ENCODE data around the gene PRSS53.

Gene PRSS53

DNA sequence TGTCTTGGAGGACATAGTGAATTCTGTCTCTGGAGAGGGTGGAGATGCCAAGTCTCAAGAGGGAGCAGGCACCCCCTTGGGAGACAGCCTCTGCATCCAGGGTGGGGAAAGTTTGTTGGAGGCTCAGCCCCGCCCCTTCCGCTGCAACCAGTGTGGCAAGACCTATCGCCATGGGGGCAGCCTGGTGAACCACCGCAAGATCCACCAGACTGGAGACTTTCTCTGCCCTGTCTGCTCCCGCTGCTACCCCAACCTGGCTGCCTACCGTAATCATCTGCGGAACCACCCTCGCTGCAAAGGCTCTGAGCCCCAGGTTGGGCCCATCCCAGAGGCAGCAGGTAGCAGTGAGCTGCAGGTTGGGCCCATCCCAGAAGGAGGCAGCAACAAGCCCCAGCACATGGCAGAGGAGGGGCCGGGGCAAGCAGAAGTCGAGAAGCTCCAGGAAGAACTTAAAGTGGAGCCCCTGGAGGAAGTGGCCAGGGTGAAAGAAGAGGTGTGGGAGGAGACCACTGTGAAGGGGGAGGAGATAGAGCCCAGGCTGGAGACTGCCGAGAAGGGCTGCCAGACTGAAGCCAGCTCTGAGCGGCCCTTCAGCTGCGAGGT is 9.3 kb downstream of the PRSS53 start:
- Histone ChIP-seq H3K27me3 (ENCODE audit: insufficient read depth, low read length, poor library complexity) (no peaks in the 10 kb centered on the region), H3K9ac (ENCODE audit: low read length) (no peak overlapping the region), H3K79me2 (ENCODE audit: control insufficient read depth, insufficient read depth, low read length) (peaks cover 6% of the 10 kb centered on the region), H2BK120ac (ENCODE audit: low read depth, low read length) (no peak overlapping the region), H3K56ac (ENCODE audit: low read length) (no peak overlapping the region), H4K8ac (ENCODE audit: low read depth, low read length) (no peak overlapping the region), H2AK5ac (ENCODE audit: low read length) (no peak overlapping the region), H3K4me2 (ENCODE audit: low read length) (no peak overlapping the region), H3K79me1 (ENCODE audit: low read length) (peaks cover 14% of the 10 kb centered on the region), H3K27ac (ENCODE audit: low read depth, low read length) (no peak overlapping the region), H2BK5ac (ENCODE audit: low read length) (no peak overlapping the region), H2BK15ac (replicated peaks; ENCODE audit: low read depth) (no peak overlapping the region), H4K5ac (ENCODE audit: low read length) (no peak overlapping the region), H3K4me1 (ENCODE audit: control insufficient read depth, low read depth, low read length) (no peaks in the 10 kb centered on the region), H3K4me3 (ENCODE audit: low read length) (no peak overlapping the region), H3K36me3 (ENCODE audit: control insufficient read depth, insufficient read depth, low read length) (no peaks in the 10 kb centered on the region), H3K4ac (ENCODE audit: low read depth, low read length) (no peak overlapping the region), H3K18ac (ENCODE audit: low read length) (no peak overlapping the region), H3K23ac (ENCODE audit: low read length) (no peak overlapping the region)
- no CpG with 5 or more reads among the region's 13 CpGs for WGBS (ENCODE audit: extremely low coverage, insufficient coverage, low lambda C conversion rate)
- no peak for DNase-seq

DNA sequence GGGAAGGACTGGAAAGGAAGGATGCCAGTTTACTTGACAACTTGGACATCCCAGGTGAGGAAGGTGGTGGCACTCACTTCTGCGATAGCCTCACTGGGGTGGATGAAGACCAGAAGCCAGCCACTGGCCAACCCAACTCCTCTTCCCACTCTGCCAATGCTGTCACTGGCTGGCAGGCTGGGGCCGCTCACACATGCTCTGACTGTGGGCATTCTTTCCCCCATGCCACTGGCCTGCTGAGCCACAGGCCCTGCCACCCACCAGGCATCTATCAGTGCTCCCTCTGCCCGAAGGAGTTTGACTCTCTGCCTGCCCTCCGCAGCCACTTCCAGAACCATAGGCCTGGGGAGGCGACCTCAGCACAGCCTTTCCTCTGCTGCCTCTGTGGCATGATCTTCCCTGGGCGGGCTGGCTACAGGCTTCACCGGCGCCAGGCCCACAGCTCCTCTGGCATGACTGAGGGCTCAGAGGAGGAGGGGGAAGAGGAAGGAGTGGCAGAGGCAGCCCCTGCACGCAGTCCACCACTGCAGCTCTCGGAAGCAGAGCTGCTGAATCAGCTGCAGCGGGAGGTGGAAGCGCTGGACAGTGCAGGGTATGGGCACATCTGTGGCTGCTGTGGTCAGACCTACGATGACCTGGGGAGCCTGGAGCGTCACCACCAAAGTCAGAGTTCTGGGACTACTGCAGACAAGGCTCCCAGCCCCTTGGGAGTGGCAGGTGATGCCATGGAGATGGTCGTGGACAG is 10.0 kb downstream of the PRSS53 start:
- H2AK5ac ChIP-seq (ENCODE audit: low read length): no peak overlapping the region
- no peak overlapping the region for H2BK5ac ChIP-seq (ENCODE audit: low read length)
- H3K4ac ChIP-seq (ENCODE audit: low read depth, low read length): no peak overlapping the region
- no peak overlapping the region for H3K56ac ChIP-seq (ENCODE audit: low read length)
- H3K4me3 ChIP-seq (ENCODE audit: low read length): no peak overlapping the region
- no peaks in the 10 kb centered on the region for H3K36me3 ChIP-seq (ENCODE audit: control insufficient read depth, insufficient read depth, low read length)
- WGBS (ENCODE audit: extremely low coverage, insufficient coverage, low lambda C conversion rate): no CpG with 5 or more reads among the region's 15 CpGs
- no peaks in the 10 kb centered on the region for H3K4me1 ChIP-seq (ENCODE audit: control insufficient read depth, low read depth, low read length)
- H4K8ac ChIP-seq (ENCODE audit: low read depth, low read length): no peak overlapping the region
- H3K79me2 ChIP-seq (ENCODE audit: control insufficient read depth, insufficient read depth, low read length): peaks cover 6% of the 10 kb centered on the region
- H3K4me2 ChIP-seq (ENCODE audit: low read length): no peak overlapping the region
- peaks cover 14% of the 10 kb centered on the region for H3K79me1 ChIP-seq (ENCODE audit: low read length)
- no peak overlapping the region for H3K23ac ChIP-seq (ENCODE audit: low read length)
- H3K27me3 ChIP-seq (ENCODE audit: insufficient read depth, low read length, poor library complexity): no peaks in the 10 kb centered on the region
- H4K5ac ChIP-seq (ENCODE audit: low read length): no peak overlapping the region
- H3K9ac ChIP-seq (ENCODE audit: low read length): no peak overlapping the region
- H3K27ac ChIP-seq (ENCODE audit: low read depth, low read length): no peak overlapping the region
- no peak overlapping the region for H2BK15ac ChIP-seq (replicated peaks; ENCODE audit: low read depth)
- no peak for DNase-seq
- H3K18ac ChIP-seq (ENCODE audit: low read length): no peak overlapping the region
- H2BK120ac ChIP-seq (ENCODE audit: low read depth, low read length): no peak overlapping the region

GRCh38 chr16:31077592-31078396 is 10.9 kb downstream of the PRSS53 start:
- peaks cover 9% of the 10 kb centered on the region for H3K79me2 ChIP-seq (ENCODE audit: control insufficient read depth, insufficient read depth, low read length)
- no peaks in the 10 kb centered on the region for H3K36me3 ChIP-seq (ENCODE audit: control insufficient read depth, insufficient read depth, low read length)
- no peak overlapping the region for H4K5ac ChIP-seq (ENCODE audit: low read length)
- no peak overlapping the region for H2BK15ac ChIP-seq (replicated peaks; ENCODE audit: low read depth)
- H3K27me3 ChIP-seq (ENCODE audit: insufficient read depth, low read length, poor library complexity): no peaks in the 10 kb centered on the region
- no peak overlapping the region for H2BK5ac ChIP-seq (ENCODE audit: low read length)
- H3K79me1 ChIP-seq (ENCODE audit: low read length): peaks cover 14% of the 10 kb centered on the region
- WGBS (ENCODE audit: extremely low coverage, insufficient coverage, low lambda C conversion rate): no CpG with 5 or more reads among the region's 30 CpGs
- H3K23ac ChIP-seq (ENCODE audit: low read length): no peak overlapping the region
- H3K4me2 ChIP-seq (ENCODE audit: low read length): no peak overlapping the region
- H3K56ac ChIP-seq (ENCODE audit: low read length): no peak overlapping the region
- H3K18ac ChIP-seq (ENCODE audit: low read length): no peak overlapping the region
- no peak for DNase-seq
- H2BK120ac ChIP-seq (ENCODE audit: low read depth, low read length): no peak overlapping the region
- no peaks in the 10 kb centered on the region for H3K4me1 ChIP-seq (ENCODE audit: control insufficient read depth, low read depth, low read length)
- H3K4ac ChIP-seq (ENCODE audit: low read depth, low read length): no peak overlapping the region
- H4K8ac ChIP-seq (ENCODE audit: low read depth, low read length): no peak overlapping the region
- H3K9ac ChIP-seq (ENCODE audit: low read length): no peak overlapping the region
- no peak overlapping the region for H3K4me3 ChIP-seq (ENCODE audit: low read length)
- H2AK5ac ChIP-seq (ENCODE audit: low read length): no peak overlapping the region
- H3K27ac ChIP-seq (ENCODE audit: low read depth, low read length): no peak overlapping the region

GRCh38 chr16:31077024-31077423 is 11.7 kb downstream of the PRSS53 start:
- no peak overlapping the region for H3K18ac ChIP-seq (ENCODE audit: low read length)
- H3K23ac ChIP-seq (ENCODE audit: low read length): no peak overlapping the region
- H3K4me3 ChIP-seq (ENCODE audit: low read length): no peak overlapping the region
- H3K27me3 ChIP-seq (ENCODE audit: insufficient read depth, low read length, poor library complexity): no peaks in the 10 kb centered on the region
- no CpG with 5 or more reads among the region's 13 CpGs for WGBS (ENCODE audit: extremely low coverage, insufficient coverage, low lambda C conversion rate)
- H3K56ac ChIP-seq (ENCODE audit: low read length): no peak overlapping the region
- H3K79me1 ChIP-seq (ENCODE audit: low read length): peaks cover 17% of the 10 kb centered on the region
- H3K27ac ChIP-seq (ENCODE audit: low read depth, low read length): no peak overlapping the region
- H3K4ac ChIP-seq (ENCODE audit: low read depth, low read length): no peak overlapping the region
- H3K4me2 ChIP-seq (ENCODE audit: low read length): no peak overlapping the region
- H3K4me1 ChIP-seq (ENCODE audit: control insufficient read depth, low read depth, low read length): peaks cover 1% of the 10 kb centered on the region
- no peak overlapping the region for H4K5ac ChIP-seq (ENCODE audit: low read length)
- H3K79me2 ChIP-seq (ENCODE audit: control insufficient read depth, insufficient read depth, low read length): peaks cover 17% of the 10 kb centered on the region
- no peaks in the 10 kb centered on the region for H3K36me3 ChIP-seq (ENCODE audit: control insufficient read depth, insufficient read depth, low read length)
- H4K8ac ChIP-seq (ENCODE audit: low read depth, low read length): no peak overlapping the region
- no peak overlapping the region for H2BK120ac ChIP-seq (ENCODE audit: low read depth, low read length)
- DNase-seq: no peak
- no peak overlapping the region for H3K9ac ChIP-seq (ENCODE audit: low read length)
- H2AK5ac ChIP-seq (ENCODE audit: low read length): no peak overlapping the region
- no peak overlapping the region for H2BK5ac ChIP-seq (ENCODE audit: low read length)
- H2BK15ac ChIP-seq (replicated peaks; ENCODE audit: low read depth): no peak overlapping the region

DNA sequence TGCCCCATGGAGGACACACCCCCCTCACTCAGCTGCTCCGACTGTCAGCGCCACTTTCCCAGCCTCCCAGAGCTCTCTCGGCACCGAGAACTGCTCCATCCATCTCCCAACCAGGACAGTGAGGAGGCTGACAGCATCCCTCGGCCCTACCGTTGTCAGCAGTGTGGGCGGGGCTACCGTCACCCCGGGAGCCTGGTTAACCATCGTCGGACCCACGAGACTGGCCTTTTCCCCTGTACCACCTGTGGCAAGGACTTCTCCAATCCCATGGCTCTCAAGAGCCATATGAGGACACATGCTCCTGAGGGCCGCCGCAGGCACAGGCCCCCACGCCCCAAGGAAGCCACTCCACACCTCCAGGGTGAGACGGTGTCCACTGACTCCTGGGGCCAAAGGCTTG is 12.4 kb downstream of the PRSS53 start:
- Histone ChIP-seq H2BK120ac (ENCODE audit: low read depth, low read length) (no peak overlapping the region), H3K79me2 (ENCODE audit: control insufficient read depth, insufficient read depth, low read length) (peaks cover 24% of the 10 kb centered on the region), H3K27ac (ENCODE audit: low read depth, low read length) (no peak overlapping the region), H2AK5ac (ENCODE audit: low read length) (no peak overlapping the region), H3K4me3 (ENCODE audit: low read length) (no peak overlapping the region), H2BK5ac (ENCODE audit: low read length) (no peak overlapping the region), H3K4me2 (ENCODE audit: low read length) (no peak overlapping the region), H3K4ac (ENCODE audit: low read depth, low read length) (no peak overlapping the region), H2BK15ac (replicated peaks; ENCODE audit: low read depth) (no peak overlapping the region), H3K4me1 (ENCODE audit: control insufficient read depth, low read depth, low read length) (peaks cover 3% of the 10 kb centered on the region), H3K79me1 (ENCODE audit: low read length) (peaks cover 19% of the 10 kb centered on the region), H3K36me3 (ENCODE audit: control insufficient read depth, insufficient read depth, low read length) (no peaks in the 10 kb centered on the region), H3K23ac (ENCODE audit: low read length) (no peak overlapping the region), H4K5ac (ENCODE audit: low read length) (no peak overlapping the region), H4K8ac (ENCODE audit: low read depth, low read length) (no peak overlapping the region), H3K56ac (ENCODE audit: low read length) (no peak overlapping the region), H3K18ac (ENCODE audit: low read length) (no peak overlapping the region), H3K9ac (ENCODE audit: low read length) (no peak overlapping the region), H3K27me3 (ENCODE audit: insufficient read depth, low read length, poor library complexity) (no peaks in the 10 kb centered on the region)
- WGBS (ENCODE audit: extremely low coverage, insufficient coverage, low lambda C conversion rate): no CpG with 5 or more reads among the region's 16 CpGs
- DNase-seq: no peak

Data from mesendoderm (in vitro differentiated cells).